ENCODE data around the gene AP2M1. TPM values are rescaled to one million over a fixed set of nuclear protein-coding genes. Genes with fewer than 3 reads are reported as not detected.
"Not testable (repeated sequence)": the region's sequence is repeated elsewhere in the genome, so short reads cannot be mapped to it uniquely, and the experiment has no call there.

Gene AP2M1
- total and polyA plus RNA-seq, 2 donors (not counting 3 experiments of a cell fraction or from before 2014, with no cell fraction given) = 431 to 602 TPM

DNA sequence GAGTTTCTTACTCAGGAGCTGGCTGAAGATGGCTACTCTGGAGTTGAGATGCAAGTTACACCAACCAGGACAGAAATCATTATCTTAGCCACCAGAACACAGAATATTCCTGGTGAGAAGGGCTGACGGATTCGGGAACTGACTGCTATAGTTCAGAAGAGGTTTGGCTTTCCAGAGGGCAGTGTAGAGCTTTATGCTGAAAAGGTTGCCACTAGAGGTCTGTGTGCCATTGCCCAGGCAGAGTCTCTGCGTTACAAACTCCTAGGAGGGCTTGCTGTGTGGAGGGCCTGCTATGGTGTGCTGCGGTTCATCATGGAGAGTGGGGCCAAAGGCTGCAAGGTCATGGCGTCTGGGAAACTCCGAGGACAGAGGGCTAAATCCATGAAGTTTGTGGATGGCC lies 24.9 kb upstream of the AP2M1 start:
- dilution Hi-C loops (cut with MboI; ENCODE audit: extremely low pct_ligation_motif_present, low sequenced_read_pairs); POLR2A ChIA-PET; H3K9ac ChIP-seq (replicated peaks; ENCODE audit: extremely low read depth, insufficient read depth, low read length); H3K9me3 ChIP-seq (replicated peaks; ENCODE audit: control insufficient read depth, insufficient read depth, low read length); H2AFZ ChIP-seq (ENCODE audit: low read depth, low read length); H4K20me1 ChIP-seq (replicated peaks; ENCODE audit: control insufficient read depth, extremely low read depth, insufficient read depth, low read length); H3K4me3 ChIP-seq (replicated peaks in 1 of 3; ENCODE audit: insufficient read depth in 1 of 3, low read depth in 1 of 3, low read length in 3 of 3); DNase-seq (ENCODE audit: low read depth, low spot score); H3K27ac ChIP-seq (ENCODE audit: insufficient read depth, low read depth, low read length); H3K4me1 ChIP-seq (ENCODE audit: control insufficient read depth, extremely low read depth, insufficient read depth, low read length); H3K79me2 ChIP-seq (ENCODE audit: control insufficient read depth, insufficient read depth, low read length); H3K4me2 ChIP-seq (ENCODE audit: insufficient read depth, low read length); H3K27me3 ChIP-seq (ENCODE audit: control insufficient read depth in 2 of 2, insufficient read depth in 2 of 2, low read length in 2 of 2); H3K9me1 ChIP-seq (replicated peaks; ENCODE audit: control insufficient read depth, extremely low read depth, insufficient read depth, low read length); FAIRE-seq; intact Hi-C loops (cut with micrococcal nuclease); BruUV-seq (replicated peaks): not testable (repeated sequence)
- H3K36me3 ChIP-seq (ENCODE audit: control insufficient read depth in 2 of 2, extremely low read depth in 1 of 2, insufficient read depth in 2 of 2, low read length in 2 of 2) = peaks cover 5 to 11% of the 10 kb centered on the region in 2 experiments
- CTCF ChIA-PET = interaction anchor here (1.0 to 1.1 kb wide), 2 partner anchors 15 to 254 kb away, joined by 3 to 4 read pairs; partner anchors contain the start of gene EIF2B5
- TF ChIP-seq CTCF (IDR thresholded peaks at IDR 0.05; ENCODE audit: extremely low read depth in 1 of 2, insufficient read depth in 1 of 2, low read depth in 1 of 2, low read length in 2 of 2) = peak in 1 of 2 donors; percentile 37

GRCh38 chr3:184154885-184155643 lies 19.6 kb upstream of the AP2M1 start, which contains the start of gene DVL3:
DVL3 (plus strand) TSS chr3:184155377; CDS start chr3:184155636, 259 bp downstream.
- Histone ChIP-seq H3K79me2 (ENCODE audit: control insufficient read depth, insufficient read depth, low read length) (peaks cover 40% of the 10 kb centered on the region), H3K9me3 (replicated peaks; ENCODE audit: control insufficient read depth, insufficient read depth, low read length) (no peaks in the 10 kb centered on the region), H3K36me3 (ENCODE audit: control insufficient read depth in 2 of 2, extremely low read depth in 1 of 2, insufficient read depth in 2 of 2, low read length in 2 of 2) (no peaks in the 10 kb centered on the region), H3K4me1 (ENCODE audit: control insufficient read depth, extremely low read depth, insufficient read depth, low read length) (peaks cover 17% of the 10 kb centered on the region), H3K9ac (replicated peaks; ENCODE audit: extremely low read depth, insufficient read depth, low read length) (peak within 1 kb of the TSS; percentile 80), H2AFZ (ENCODE audit: low read depth, low read length) (peak within 1 kb of the TSS; percentile 83), H4K20me1 (replicated peaks; ENCODE audit: control insufficient read depth, extremely low read depth, insufficient read depth, low read length) (no peaks in the 10 kb centered on the region), H3K27me3 (ENCODE audit: control insufficient read depth in 2 of 2, insufficient read depth in 2 of 2, low read length in 2 of 2) (no peaks in the 10 kb centered on the region), H3K27ac (ENCODE audit: insufficient read depth, low read depth, low read length) (peak within 1 kb of the TSS; percentile 25), H3K4me2 (ENCODE audit: insufficient read depth, low read length) (peak within 1 kb of the TSS; percentile 97), H3K4me3 (replicated peaks in 1 of 3; ENCODE audit: insufficient read depth in 1 of 3, low read depth in 1 of 3, low read length in 3 of 3) (peak within 1 kb of the TSS; percentile 78 to 87 (median 83)), H3K9me1 (replicated peaks; ENCODE audit: control insufficient read depth, extremely low read depth, insufficient read depth, low read length) (no peaks in the 10 kb centered on the region)
- intact Hi-C loops (cut with micrococcal nuclease) = loop anchor here (1.0 kb wide), 1 partner anchor 20 kb away; the partner anchor contains the start of gene EIF2B5
- FAIRE-seq (peak; percentile 70), DNase-seq (ENCODE audit: low read depth, low spot score) (peak; percentile 40)
- no TSS peak for BruUV-seq (replicated peaks)
- CTCF ChIA-PET = interaction anchor here (0.7 to 2.6 kb wide), 6 partner anchors 10 to 251 kb away, joined by 3 to 11 read pairs (median 4); partner anchors contain the start of genes ABCF3, AP2M1 and EIF2B5
- no peak for TF ChIP-seq JUN (IDR thresholded peaks at IDR 0.05; ENCODE audit: borderline replicate concordance, insufficient read depth, insufficient read length, low read depth)
- no peak for TF ChIP-seq FOS (IDR thresholded peaks at IDR 0.05; ENCODE audit: borderline replicate concordance, insufficient read depth, low read length)
- no peak for TF ChIP-seq MYC (IDR thresholded peaks at IDR 0.05; ENCODE audit: low read depth, low read length)
- TF ChIP-seq EZH2 (IDR thresholded peaks at IDR 0.05; ENCODE audit: borderline replicate concordance, low read depth, low read length, severe bottlenecking) = no peak
- TF ChIP-seq GATA2 (IDR thresholded peaks at IDR 0.05; ENCODE audit: insufficient read depth, insufficient read length, low read depth, low read length) = no peak
- no peak for TF ChIP-seq CTCF (IDR thresholded peaks at IDR 0.05; ENCODE audit: extremely low read depth in 1 of 2, insufficient read depth in 1 of 2, low read depth in 1 of 2, low read length in 2 of 2)
- TF ChIP-seq, protein P1, sequence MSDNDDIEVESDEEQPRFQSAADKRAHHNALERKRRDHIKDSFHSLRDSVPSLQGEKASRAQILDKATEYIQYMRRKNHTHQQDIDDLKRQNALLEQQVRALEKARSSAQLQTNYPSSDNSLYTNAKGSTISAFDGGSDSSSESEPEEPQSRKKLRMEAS (IDR thresholded peaks at IDR 0.05; ENCODE audit: insufficient read depth, insufficient read length) = no peak
- peak; percentile 61 for TF ChIP-seq POLR2A (IDR thresholded peaks at IDR 0.05; ENCODE audit: low read depth, low read length)
- TF ChIP-seq POLR2AphosphoS5 (IDR thresholded peaks at IDR 0.05; ENCODE audit: insufficient read depth, low read depth, low read length) = peak; percentile 42
- POLR2A ChIA-PET = interaction anchor here (0.8 kb wide), 1 partner anchor 173 kb away, joined by 8 read pairs; no protein-coding TSS in a partner anchor
- dilution Hi-C loops (cut with MboI; ENCODE audit: extremely low pct_ligation_motif_present, low sequenced_read_pairs) = no loop called here

Measured in endothelial cell of umbilical vein (primary cell).